ENCODE results near the gene VAPA. TPM values are rescaled to one million over a fixed set of nuclear protein-coding genes. Genes with fewer than 3 reads are reported as not detected.

Gene VAPA
- total RNA-seq, 2 experiments from 2014 or later: 162 to 177 TPM

GRCh38 chr18:9870431-9871008, 43.3 kb upstream of the VAPA start:
- H3K9me3 ChIP-seq (ENCODE audit: control insufficient read depth in 1 of 2, insufficient read depth in 1 of 2, low read length in 2 of 2): peaks cover 8 to 12% of the 10 kb centered on the region in 2 experiments
- H3K27ac ChIP-seq (ENCODE audit: low read depth in 1 of 2, low read length in 2 of 2): no peak overlapping the region
- DNase-seq (no peak), ATAC-seq (ENCODE audit: poor library complexity) (no peak)
- H3K27me3 ChIP-seq (ENCODE audit: control insufficient read depth in 1 of 2, insufficient read depth in 2 of 2, low read length in 2 of 2): peaks cover 0 to 2% of the 10 kb centered on the region in 2 experiments
- H3K36me3 Mint-ChIP-seq (ENCODE audit: low read depth): no peaks in the 10 kb centered on the region
- H3K9me3 Mint-ChIP-seq: peaks cover 7% of the 10 kb centered on the region
- intact Hi-C loops (cut with DNase I, micrococcal nuclease): no loop called here
- ChIA-PET POLR2A (no interaction called here), CTCF (no interaction called here)
- no peaks in the 10 kb centered on the region for H3K4me1 Mint-ChIP-seq (ENCODE audit: low read depth)
- no peaks in the 10 kb centered on the region for H3K36me3 ChIP-seq (ENCODE audit: insufficient read depth, low read length)
- no peaks in the 10 kb centered on the region for H3K4me1 ChIP-seq (ENCODE audit: insufficient read depth, low read length)
- H3K27me3 Mint-ChIP-seq: peaks cover 33% of the 10 kb centered on the region
- H3K27ac Mint-ChIP-seq: no peak overlapping the region
- no peak for TF ChIP-seq CTCF (IDR thresholded peaks at IDR 0.05)
- H3K4me3 ChIP-seq (ENCODE audit: low read length): no peak overlapping the region
- H3K4me3 Mint-ChIP-seq: no peak overlapping the region

DNA sequence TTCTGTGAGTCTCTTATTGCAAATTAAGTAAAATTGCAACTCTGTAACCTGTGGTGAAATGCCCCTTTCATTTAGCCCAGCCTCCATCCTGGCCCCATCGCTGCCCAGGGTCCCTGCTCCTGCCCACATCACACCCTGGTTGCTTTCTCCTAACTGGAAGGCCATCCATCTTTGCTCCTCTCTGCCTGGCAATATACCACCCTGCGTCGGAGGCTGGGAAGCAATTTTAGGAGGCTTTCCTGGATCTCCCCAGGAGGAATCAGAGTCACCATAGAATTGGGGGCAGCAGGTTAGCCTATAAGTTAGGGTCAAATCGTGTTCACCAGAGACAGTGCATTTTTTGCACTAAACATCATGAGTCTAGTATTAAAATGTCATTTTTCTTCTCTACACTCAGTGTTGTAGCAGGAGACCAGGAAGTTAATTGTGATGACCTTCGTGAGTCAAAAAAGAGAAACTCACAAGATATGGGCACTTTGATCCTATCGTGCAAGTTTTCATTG, 42.5 kb upstream of the VAPA start:
- Histone ChIP-seq H3K36me3 (ENCODE audit: insufficient read depth, low read length) (no peaks in the 10 kb centered on the region), H3K9me3 (ENCODE audit: control insufficient read depth in 1 of 2, insufficient read depth in 1 of 2, low read length in 2 of 2) (peaks cover 5% of the 10 kb centered on the region in 2 experiments), H3K4me1 (ENCODE audit: insufficient read depth, low read length) (no peaks in the 10 kb centered on the region), H3K4me3 (ENCODE audit: low read length) (no peak overlapping the region), H3K27ac (ENCODE audit: low read depth in 1 of 2, low read length in 2 of 2) (no peak overlapping the region), H3K27me3 (ENCODE audit: control insufficient read depth in 1 of 2, insufficient read depth in 2 of 2, low read length in 2 of 2) (peaks cover 0 to 2% of the 10 kb centered on the region in 2 experiments)
- DNase-seq: no peak
- ChIA-PET CTCF (no interaction called here), POLR2A (no interaction called here)
- Mint-ChIP-seq H3K27me3 (peaks cover 27% of the 10 kb centered on the region), H3K9me3 (no peaks in the 10 kb centered on the region), H3K36me3 (ENCODE audit: low read depth) (no peaks in the 10 kb centered on the region), H3K4me1 (ENCODE audit: low read depth) (no peaks in the 10 kb centered on the region), H3K27ac (no peak overlapping the region), H3K4me3 (no peak overlapping the region)
- no peak for ATAC-seq (ENCODE audit: poor library complexity)
- TF ChIP-seq CTCF (IDR thresholded peaks at IDR 0.05): no peak
- intact Hi-C loops (cut with DNase I, micrococcal nuclease): no loop called here

DNA sequence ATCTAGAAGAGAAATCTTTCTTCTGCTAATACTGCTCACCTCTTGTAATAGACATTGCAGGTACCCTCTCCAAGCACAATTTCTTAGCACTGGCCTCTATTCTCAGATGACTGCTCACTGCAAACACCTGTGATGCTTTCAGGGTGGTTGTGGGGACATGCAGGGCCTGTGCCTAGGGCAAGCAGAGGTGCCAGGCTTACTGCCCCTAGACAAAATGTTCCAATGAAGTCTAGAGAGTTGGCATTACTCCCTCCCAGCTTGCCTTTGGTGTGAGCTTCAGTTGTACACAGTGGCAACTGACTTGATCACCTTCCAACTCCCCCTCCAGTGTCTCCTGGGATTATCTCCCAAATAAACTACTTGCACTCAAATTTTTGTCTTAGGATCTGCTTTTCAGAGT, 41.0 kb upstream of the VAPA start:
- no peak overlapping the region for H3K4me3 ChIP-seq (ENCODE audit: low read length)
- intact Hi-C loops (cut with DNase I, micrococcal nuclease): no loop called here
- no peaks in the 10 kb centered on the region for H3K36me3 Mint-ChIP-seq (ENCODE audit: low read depth)
- POLR2A ChIA-PET: no interaction called here
- H3K27ac ChIP-seq (ENCODE audit: low read depth in 1 of 2, low read length in 2 of 2): no peak overlapping the region
- H3K27ac Mint-ChIP-seq: no peak overlapping the region
- no peaks in the 10 kb centered on the region for H3K4me1 ChIP-seq (ENCODE audit: insufficient read depth, low read length)
- CTCF ChIA-PET: no interaction called here
- ATAC-seq (ENCODE audit: poor library complexity) (no peak), DNase-seq (no peak)
- H3K27me3 ChIP-seq (ENCODE audit: control insufficient read depth in 1 of 2, insufficient read depth in 2 of 2, low read length in 2 of 2): peaks cover 0 to 2% of the 10 kb centered on the region in 2 experiments
- H3K9me3 Mint-ChIP-seq: no peaks in the 10 kb centered on the region
- TF ChIP-seq CTCF (IDR thresholded peaks at IDR 0.05): no peak
- no peaks in the 10 kb centered on the region for H3K4me1 Mint-ChIP-seq (ENCODE audit: low read depth)
- H3K27me3 Mint-ChIP-seq: peaks cover 27% of the 10 kb centered on the region
- H3K36me3 ChIP-seq (ENCODE audit: insufficient read depth, low read length): no peaks in the 10 kb centered on the region
- no peaks in the 10 kb centered on the region for H3K9me3 ChIP-seq (ENCODE audit: control insufficient read depth in 1 of 2, insufficient read depth in 1 of 2, low read length in 2 of 2)
- H3K4me3 Mint-ChIP-seq: no peak overlapping the region
